Muscle of back (tissue), 11 donors: ENCODE measurements around the gene SYP. TPM values are rescaled to one million over a fixed set of nuclear protein-coding genes. Genes with fewer than 3 reads are reported as not detected.
A peak's percentile ranks its signal among the peaks of the same experiment; 100 is the strongest.
"Not testable (repeated sequence)": the region's sequence is repeated elsewhere in the genome, so short reads cannot be mapped to it uniquely, and the experiment has no call there.

Source experiments
- DNase-seq, 3 donors: peaks; one replicate each; pipeline versions ENCODE4 v3.0.0 to v3.0.0-alpha.2; 2013
- polyA plus RNA-seq, 10 donors: library from polyadenylated mRNA; unstranded; fragments of 120-200 nt; gene quantifications; one replicate each; pipeline ENCODE4 v1.2.1, GENCODE V29; 2013; ENCODE audit not compliant: insufficient read length in 10 of 10

Gene SYP
- polyA plus RNA-seq, 10 donors, result 0.95 to 1.6 (median 1.3) TPM

DNA sequence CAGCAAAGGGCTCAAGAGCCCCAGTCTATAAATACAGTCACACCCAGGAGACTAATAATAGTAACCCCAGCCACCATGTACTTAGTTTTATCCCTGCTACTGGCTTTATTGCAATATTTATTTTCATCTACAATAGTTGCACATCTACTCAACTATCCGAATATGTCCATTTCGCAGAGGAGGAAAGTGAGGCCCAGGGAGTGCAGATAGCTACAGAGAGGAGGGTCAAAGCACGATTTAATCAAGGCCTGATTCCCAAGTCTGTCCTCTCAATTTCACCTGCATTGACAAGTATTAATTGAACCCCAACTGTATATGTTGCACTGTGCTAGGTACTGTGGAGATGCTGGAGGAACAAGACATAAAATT lies 32.3 kb downstream of the SYP start:
- DNase-seq, result no peak

DNA sequence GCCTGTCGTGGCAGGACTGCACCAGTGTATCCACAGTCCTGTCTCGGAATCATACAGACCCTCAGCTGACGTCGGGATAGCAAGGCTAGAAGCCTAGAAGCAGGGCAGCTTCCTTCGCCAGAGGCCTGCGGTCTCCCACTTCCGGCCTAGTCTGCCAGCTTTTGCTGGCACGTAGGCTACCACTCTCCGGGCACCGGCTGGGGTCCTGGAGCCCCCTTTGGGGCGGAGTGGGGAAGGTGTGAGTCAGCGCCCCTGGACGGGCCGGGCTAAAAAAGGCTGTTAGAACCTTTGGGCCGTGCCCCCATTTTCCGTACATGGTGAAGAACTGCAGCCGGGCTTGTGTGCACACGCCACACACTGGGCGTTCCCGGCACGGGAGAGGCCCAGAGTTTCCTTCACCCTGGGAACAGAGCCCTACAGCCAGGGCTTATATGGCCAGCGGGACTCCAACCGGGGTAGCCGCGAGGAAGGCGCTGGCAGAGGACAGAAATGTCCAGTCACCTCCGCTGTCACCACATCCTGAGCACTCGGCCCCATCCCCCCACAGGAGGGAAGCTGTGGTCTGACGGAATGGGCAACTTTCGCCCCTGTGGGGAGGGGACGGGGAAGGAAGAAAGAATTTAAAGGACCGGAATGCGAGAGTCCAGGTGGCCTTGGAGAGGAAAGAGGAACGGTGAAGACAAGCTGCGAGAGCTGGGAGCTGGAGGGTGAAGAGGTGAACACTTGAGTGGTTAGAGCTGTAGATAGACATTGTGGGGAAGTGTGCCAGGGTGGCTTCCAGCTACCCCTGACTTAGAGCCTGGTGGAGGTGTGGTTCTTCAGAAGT lies 32.9 kb downstream of the SYP start:
- DNase-seq, result peak; percentile 51 to 71 (median 61)

DNA sequence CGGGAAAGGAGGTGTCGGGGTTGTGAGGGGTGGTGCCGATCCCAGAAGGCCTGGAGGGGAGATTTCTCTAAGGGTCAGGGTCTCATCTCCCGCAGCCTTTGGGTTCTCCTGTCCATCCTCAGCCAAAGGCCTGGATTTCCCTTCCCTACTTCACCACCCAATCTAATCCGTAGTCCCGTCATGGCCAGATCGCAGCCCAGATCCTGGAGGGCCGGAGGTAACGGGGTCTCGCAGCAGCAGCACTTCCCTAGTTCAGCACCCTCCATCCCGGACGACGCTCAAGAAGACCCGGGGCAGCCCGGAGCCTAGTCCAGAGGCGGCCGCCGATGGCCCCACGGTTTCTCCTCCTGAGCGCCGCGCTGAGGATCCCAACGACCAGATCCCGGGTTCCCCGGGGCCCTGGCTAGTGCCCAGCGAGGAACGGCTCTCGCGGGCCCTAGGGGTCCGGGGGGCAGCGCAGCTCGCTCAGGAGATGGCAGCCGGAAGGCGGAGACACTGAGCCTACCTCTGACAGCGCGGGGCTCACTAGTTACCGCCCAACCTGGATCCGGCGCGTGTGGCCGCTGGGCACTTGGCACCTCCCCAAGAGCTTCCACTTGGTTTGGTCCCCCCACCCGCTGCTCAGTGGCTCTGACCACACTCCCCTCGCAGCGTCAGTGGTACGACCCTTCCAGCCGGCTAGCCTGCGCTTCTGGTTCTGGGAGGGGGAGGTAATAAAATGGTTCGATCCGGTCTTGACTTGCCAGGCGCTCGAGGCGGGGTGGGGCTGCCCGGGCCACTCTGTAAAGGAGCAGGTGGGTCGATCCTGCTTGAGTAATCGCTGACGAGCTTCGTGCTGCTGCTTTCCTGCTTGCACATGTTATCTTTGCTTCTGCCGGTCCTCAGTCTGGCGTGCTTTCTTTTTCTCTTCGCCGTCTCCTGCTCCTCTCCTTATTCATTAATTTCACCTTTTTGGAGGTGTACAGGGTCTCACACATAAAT lies 33.8 kb downstream of the SYP start:
- DNase-seq, result peak; percentile 64 to 79 (median 70)

DNA sequence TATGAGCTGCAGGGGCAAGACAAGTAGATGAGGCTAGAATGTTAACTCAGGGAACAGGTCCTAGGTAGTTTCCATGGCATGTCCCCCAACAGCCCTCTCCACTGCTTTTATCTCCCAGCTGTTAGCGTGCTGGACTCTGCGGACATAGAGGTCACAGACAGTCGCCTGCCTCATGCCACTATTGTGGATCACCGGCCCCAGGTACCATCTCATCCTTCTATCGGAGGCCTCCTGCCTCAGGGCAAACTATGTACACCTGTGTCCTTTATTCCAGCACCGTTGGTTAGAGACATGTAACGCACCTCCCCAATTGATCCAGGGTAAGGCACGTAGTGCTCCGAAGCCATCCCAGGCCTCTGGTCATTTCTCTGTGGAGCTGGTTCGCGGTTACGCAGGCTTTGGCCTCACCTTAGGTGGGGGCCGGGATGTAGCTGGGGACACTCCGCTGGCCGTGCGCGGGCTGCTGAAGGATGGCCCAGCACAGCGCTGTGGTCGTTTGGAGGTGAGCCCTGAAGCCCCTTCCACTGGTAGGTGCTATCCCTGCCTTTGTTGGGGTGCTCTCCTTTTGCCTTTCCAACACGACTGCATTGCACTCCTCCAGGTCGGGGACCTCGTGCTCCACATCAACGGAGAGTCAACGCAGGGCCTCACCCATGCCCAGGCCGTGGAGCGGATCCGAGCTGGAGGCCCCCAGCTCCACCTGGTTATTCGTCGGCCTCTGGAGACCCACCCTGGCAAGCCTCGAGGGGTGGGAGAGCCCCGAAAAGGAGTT lies 35.2 kb downstream of the SYP start:
- no peak for DNase-seq

DNA sequence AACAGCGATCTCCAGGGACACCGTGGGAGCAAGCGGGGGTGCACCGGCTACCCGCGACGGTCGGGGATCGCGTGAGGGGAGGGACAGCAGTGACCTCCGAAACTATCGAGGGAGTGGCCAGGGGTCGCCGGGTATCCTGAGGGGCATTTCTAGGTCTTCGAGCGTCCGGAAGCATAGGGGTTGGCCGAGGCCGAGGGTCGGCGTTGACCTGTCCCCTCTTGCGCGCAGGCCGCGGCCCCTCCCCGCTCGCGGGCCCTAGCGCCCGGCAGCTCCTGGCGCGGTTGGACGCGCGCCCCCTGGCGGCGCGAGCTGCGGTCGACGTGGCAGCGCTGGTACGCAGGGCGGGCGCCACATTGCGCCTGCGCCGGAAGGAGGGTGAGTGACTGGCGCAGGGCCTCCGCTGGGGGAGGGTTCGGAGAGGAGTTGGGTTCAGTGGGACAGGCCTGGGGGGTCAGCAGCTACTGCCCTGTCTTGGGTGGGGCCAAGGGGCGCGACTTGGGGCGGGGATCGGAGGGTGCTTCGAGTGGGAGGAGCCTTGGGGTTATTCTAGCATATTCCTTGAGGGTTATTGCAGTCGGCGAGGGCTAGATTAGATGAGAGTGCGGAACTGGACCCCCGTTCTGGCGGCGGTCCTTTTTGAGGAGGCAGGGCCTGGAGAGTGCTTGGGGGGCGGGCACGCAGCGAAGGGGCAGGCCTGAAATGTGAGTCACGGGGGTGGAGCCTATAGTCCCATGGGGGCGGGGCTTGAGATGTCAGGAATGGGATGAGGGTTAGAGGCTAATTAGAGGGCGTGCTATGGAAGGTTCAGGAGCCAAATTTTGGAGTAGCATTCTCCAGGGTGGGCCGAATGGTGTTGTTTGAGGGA lies 36.2 kb downstream of the SYP start:
- DNase-seq, result peak; percentile 74 to 93 (median 92)

DNA sequence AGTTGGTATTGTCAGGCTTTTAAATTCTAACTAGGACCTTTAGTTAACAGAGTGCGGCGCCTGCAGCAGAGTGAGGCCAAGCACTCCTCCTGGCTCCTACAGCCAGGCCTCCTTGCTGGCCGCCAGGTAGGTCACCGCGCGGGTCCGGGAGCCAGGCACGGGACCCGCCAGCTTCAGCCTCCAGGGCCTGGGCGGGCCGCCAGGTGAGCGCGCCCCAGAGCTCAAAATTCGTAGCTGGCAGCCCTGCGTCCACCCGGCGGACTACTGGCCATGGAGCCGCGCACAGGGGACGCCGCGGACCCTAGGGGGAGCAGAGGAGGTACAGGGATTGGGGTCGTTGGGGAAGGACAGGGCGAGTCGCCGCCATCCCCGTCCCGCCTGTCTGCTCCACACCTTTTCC lies 37.4 kb downstream of the SYP start, which contains the start of gene MAGIX:
TSS of gene MAGIX (plus strand) at position 139 of the 400 bp plus-strand sequence. CDS start at position 271, 132 bp downstream.
- no peak for DNase-seq

DNA sequence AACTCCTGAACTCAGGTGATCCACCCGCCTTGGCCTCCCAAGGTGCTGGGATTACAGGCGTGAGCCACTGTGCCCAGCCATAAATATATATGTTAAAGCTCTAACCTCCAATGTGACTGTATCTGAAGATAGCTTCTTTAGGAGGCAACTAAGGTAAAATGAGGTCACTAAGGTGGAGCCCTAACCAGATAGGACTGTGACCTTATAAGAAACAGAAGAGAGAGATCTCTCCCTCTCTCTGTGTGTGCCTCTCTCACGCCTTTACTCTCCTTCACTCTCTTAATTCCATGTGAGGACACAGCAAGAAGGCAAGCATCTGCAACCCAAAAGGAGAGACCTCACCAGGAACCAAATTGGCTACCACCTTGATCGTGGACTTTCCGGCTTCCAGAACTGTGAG lies 38.4 kb downstream of the SYP start:
- DNase-seq, result no peak

DNA sequence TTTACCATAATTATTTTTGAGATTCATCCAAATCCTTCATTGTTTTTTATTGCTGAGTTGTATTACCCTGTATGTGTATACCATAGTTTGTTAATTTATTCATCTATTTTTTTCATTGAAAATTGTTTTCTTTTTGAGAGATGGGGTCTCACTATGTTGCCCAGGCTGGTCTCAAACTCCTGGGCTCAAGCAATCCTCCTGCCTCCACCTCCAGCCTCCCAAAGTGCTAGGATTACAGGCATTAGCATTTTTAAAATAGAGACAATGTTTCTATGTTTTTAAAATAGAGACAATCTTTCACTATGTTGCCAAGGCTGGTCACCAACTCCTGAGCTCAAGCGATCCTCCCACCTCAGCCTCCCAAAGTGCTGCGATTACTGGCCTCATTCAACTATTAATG lies 39.1 kb downstream of the SYP start:
- DNase-seq, result no peak

DNA sequence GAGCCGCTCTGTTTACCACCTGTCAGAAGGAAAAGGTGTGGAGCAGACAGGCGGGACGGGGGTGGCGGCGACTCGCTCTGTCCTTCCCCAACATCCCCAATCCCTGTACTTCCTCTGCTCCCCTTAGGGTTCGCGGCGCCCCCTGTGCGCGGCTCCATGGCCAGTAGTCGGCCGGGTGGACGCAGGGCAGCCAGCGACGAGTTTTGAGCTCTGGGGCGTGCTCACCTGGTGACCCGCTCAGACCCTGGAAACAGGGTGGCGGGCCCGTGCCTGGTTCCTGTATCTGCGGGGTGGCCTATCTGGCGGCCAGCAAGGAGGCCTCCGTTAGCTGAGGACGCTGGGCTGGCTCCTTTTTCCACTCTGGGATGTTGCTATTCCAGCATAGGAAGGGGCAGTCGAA lies 42.8 kb downstream of the SYP start:
- no peak for DNase-seq

DNA sequence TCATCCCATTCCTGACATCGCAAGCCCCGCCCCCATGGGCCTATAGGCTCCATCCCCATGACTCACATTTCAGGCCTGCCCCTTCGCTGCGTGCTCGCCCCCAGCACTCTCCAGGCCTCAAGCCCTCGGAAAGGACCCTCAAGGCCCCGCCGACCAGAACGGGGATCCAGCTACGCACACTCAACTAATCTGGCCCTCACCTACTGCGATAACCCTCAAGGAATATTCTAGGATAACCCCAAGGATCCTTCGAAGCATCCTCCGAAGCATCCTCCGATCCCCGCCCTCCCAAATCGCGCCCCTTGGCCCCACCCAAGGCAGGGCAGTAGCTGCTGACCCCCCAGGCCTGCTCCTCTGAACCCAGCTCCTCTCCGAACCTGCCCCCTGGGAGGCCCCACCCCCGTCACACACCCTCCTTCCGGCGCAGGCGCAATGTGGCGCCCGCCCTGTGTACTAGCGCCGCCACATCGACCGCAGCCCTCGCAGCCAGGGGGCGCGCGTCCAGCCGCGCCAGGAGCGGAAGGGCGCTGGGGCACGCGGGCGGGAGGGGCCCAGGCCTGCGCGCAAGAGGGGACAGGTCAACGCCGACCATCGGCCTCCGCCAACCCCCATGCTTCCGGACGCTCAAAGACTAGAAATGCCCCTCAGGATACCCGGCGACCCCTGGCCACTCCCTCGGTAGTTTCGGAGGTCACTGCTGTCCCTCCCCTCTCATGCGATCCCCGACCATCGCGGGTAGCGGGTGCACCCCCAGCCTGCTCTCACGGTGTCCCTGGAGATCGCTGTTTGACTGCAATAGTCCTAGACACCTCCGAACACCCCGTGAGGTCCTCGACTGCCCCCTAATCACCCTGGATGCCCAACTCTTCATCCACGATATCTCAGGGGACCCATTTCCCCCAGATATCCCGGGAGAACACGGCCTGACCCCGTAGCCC lies 43.8 kb downstream of the SYP start:
- peak; percentile 88 to 93 (median 88) for DNase-seq

DNA sequence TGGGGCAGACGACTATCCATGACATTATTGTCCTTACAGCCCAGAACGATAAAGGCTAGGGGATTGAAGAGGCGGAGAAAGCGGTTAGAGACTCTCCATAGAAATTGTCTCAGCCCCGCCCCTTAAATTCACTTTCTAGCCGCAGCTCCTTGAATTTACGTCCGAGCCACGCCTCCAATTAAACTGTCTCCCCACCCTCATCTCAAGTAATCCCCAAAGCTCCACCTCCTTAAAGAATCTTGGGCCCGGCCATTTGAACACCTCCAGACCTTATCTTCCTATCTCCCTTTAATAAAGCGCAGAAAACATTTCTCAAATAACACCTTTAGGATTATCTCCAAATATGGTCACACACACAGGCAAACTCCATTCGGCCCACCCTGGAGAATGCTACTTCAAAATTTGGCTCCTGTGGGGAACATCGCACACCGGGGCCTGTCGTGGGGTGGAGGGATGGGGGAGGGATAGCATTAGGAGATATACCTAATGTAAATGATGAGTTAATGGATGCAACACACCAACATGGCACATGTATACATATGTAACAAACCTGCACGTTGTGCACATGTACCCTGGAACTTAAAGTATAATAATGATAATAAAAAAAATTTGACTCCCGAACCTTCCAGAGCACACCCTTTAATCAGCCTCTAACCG lies 44.6 kb downstream of the SYP start:
- DNase-seq, result peak; percentile 25 to 64 (median 52)

DNA sequence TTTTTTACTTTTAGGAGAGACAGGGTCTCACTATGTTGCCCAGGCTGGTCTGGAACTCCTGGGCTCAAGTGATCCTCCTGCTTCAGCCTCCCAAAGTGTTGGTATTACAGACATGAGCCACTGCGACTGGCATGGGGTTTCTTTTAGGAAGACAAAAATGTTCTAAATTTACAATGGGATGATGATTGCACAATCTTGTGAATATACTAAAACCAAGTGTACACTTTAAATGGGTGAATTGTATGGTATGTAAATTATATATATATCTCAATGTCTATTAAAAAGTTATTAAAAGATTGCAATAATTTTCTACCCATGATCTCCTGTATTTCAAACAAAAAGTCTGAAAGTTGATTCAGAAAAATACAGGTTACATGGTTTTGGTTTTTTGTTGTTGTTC lies 46.5 kb downstream of the SYP start:
- DNase-seq, result no peak

DNA sequence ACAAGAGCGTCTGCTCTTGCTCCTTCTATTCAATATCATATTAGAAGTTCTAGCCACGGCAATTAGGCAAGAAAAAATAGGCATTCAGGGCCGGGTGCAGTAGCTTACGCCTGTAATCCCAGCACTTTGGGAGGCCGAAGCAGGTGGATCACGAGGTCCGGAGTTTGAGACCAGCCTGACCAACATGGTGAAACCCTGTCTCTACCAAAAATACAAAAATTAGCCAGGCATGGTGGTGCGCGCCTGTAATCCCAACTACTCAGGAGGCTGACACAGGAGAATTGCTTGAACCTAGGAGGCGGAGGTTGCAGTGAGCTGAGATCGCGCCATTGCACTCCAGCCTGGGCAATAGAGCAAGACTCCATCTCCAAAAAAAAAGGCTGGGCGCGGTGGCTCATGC lies 50.7 kb downstream of the SYP start:
- not testable (repeated sequence) for DNase-seq

DNA sequence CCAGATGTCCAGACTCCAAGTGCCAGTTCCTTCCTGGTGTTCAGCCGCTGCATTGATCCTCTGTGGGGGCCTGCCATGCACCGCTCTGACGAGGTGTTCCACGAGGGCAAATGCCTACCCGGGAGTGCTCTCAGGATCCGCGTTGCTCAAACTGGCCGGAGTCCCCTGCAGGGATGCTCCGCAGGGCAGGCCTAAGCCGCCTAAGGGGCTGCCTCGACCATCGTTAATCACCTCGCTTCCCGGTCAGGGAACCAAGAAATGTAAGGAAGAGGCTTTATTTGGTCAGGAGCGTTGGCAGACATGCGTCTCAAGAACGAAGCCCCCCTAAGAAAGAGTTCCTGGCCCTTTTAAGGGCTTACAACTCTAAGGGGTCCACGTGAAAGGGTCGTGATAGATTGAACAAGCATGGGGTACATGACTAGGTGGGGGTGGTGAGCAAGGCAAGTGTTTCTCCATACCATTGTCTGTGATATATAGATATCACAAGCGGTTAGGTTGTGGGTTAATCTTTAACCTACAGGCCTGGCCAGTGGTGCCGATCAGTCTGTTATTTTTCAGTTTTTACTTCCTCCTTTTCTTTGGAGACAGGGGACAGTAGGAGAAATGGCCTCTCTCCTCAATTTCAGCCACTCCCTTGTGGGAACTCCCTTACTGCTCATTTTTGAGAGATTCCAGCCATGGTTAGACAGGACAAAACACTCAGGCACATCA lies 51.4 kb downstream of the SYP start:
- DNase-seq, result not testable (repeated sequence)

DNA sequence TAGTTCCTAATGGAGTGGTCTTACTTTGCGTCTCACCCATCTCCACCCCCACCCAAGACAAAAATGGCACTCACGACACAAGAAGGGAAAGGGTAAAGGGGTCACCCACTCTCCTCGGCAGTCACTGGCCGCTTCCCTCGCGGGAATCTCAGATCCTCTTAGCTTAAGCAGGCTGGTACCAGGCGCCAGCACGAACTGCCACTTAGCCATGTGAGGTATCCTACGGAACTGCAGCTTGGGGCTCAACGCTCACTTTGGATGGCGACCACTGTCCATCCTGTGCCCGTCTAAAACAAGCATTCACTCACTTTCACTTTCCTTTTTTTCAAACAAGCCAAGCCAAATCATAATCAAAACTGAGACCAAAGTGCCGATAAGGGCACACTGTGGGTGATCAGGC lies 52.1 kb downstream of the SYP start:
- DNase-seq, result no peak

DNA sequence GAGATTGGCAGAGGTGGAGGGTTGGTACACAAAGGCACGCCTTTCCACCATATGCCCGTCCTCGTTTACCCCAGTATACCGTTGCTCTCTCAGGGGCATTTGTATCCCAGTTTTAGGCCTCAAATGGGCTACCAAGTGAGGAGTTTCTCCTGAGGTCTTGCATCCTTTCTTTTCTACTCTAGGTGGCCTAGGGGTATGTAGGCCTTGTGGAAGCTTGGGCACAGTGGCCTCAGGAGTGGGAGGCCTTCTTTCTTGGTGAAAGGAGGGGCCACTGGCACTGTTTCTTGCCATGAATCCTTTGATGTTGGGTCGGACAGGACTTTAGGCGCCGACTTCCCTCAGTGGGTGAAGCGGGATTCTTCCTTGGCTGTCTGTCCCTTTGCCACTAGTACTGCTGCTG lies 52.7 kb downstream of the SYP start:
- no peak for DNase-seq

DNA sequence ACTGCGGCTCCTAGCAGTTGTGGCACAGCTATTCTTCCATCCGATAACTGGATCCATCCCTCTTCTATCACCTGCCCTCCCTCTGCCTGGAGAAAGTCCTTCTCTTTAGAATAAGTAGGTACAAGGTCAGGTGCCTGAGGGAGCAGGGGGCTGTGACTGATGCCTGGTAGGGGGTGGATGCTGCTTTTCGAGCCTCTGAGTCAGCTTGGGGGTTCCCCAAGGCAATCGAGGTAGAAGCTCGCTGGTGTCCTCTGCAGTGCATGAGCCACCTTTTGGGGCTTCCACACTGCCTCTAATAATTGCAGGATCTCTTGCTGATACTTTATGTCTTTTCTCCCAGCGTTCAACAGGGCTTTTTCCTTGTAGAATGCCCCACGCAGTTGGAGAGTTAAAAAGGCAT lies 56.8 kb downstream of the SYP start:
- not testable (repeated sequence) for DNase-seq

DNA sequence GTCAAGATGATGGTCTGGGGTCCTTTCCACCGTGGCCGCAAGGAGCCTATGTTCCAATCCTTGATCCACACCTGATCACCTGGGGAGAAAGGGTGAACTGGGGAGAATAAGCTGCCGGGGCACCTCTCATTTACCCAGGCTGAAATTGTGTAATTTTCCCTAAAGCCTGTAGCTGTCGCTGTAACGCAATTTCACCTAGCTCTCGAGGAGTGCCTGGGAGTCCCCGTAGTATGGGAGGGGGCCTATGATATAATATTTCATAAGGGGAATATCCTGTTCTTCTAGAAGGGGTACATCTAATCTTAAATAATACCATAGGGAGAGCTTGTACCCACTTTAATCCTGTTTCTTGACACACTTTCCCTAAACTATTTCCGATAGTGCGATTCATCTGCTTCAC lies 57.7 kb downstream of the SYP start:
- not testable (repeated sequence) for DNase-seq
